Endothelial cell of umbilical vein (primary cell): Measurements from ENCODE around the gene DLG3. TPM values are rescaled to one million over a fixed set of nuclear protein-coding genes. Genes with fewer than 3 reads are reported as not detected.

Source experiments
- BruUV-seq: library from RNA; stranded (reverse); fragments of 400-500 nt; replicated peaks from 2 replicates; lab custom pipeline; 2021; lab: Mats Ljungman, UMichigan
- CTCF ChIA-PET: fragments of 300-600, 350-600 bp; sonication (Branson Sonifier 250); formaldehyde crosslinking; loops from one replicate; lab custom pipeline; 2021; ENCODE audit warnings: antibody characterized with exemption, inconsistent platforms; lab: Charles Lee
- POLR2A ChIA-PET: fragments of 300-600, 350-600 bp; sonication (Branson Sonifier 250); formaldehyde crosslinking; loops from one replicate; lab custom pipeline; 2021; ENCODE audit warnings: antibody characterized with exemption, inconsistent platforms; lab: Charles Lee
- DNase-seq: peaks from one replicate; pipeline ENCODE4 v3.0.0-alpha.2; 2011; ENCODE audit warnings: low read depth, low spot score
- FAIRE-seq: peaks from 2 replicates; lab custom pipeline; 2011; peaks lifted over from hg19 to GRCh38; lab: Jason Lieb, UNC
- H2AFZ ChIP-seq: 2 replicates; pipeline ENCODE4 v1.6.0; 2012; ENCODE audit warnings: low read depth, low read length, control low read depth, inconsistent platforms
- H3K27ac ChIP-seq: 2 replicates; pipeline ENCODE4 v1.5.1; 2011; ENCODE audit warnings: low read depth, mild to moderate bottlenecking, control low read depth, low read length, moderate library complexity; ENCODE audit not compliant: insufficient read depth
- H3K27me3 ChIP-seq, 2 experiments: 2 replicates each; pipeline versions ENCODE4 v1.6.0 to v1.6.1; 2011; ENCODE audit warnings: low read length in 2 of 2, mixed read lengths in 1 of 2; ENCODE audit not compliant: control insufficient read depth in 2 of 2, insufficient read depth in 2 of 2
- H3K36me3 ChIP-seq, 2 experiments: 2 replicates in 1 of 2; 3 replicates in 1 of 2; pipeline ENCODE4 v1.5.1; 2011; ENCODE audit warnings: low read length in 2 of 2, mild to moderate bottlenecking in 1 of 2, moderate library complexity in 1 of 2; ENCODE audit not compliant: control insufficient read depth in 2 of 2, insufficient read depth in 2 of 2; ENCODE audit errors: extremely low read depth in 1 of 2
- H3K4me1 ChIP-seq: 3 replicates; pipeline ENCODE4 v1.5.1; 2011; ENCODE audit warnings: mild to moderate bottlenecking, low read length; ENCODE audit not compliant: control insufficient read depth, insufficient read depth; ENCODE audit errors: extremely low read depth
- H3K4me2 ChIP-seq: 2 replicates; pipeline ENCODE4 v1.6.1; 2011; ENCODE audit warnings: low read length, control low read depth, mixed read lengths; ENCODE audit not compliant: insufficient read depth
- H3K4me3 ChIP-seq, 3 experiments: fragments of 200-600 bp in 1 of 3; sonication (generic), shearing (Covaris generic) in 1 of 3; replicated peaks in 1 of 3; 2 replicates each; pipeline ENCODE4 v1.5.1; 2011 to 2016; ENCODE audit warnings: control low read depth in 3 of 3, low read length in 3 of 3, mild to moderate bottlenecking in 2 of 3, inconsistent platforms in 1 of 3, low read depth in 1 of 3, moderate library complexity in 1 of 3; ENCODE audit not compliant: insufficient read depth in 1 of 3
- H3K79me2 ChIP-seq: 2 replicates; pipeline ENCODE4 v1.6.0; 2012; ENCODE audit warnings: low read length, inconsistent platforms; ENCODE audit not compliant: control insufficient read depth, insufficient read depth
- H3K9ac ChIP-seq: replicated peaks from 2 replicates; pipeline ENCODE3; 2011; ENCODE audit warnings: low read length, control low read depth; ENCODE audit not compliant: insufficient read depth; ENCODE audit errors: extremely low read depth
- H3K9me1 ChIP-seq: replicated peaks from 3 replicates; pipeline ENCODE4 v1.6.0; 2011; ENCODE audit warnings: mild to moderate bottlenecking, low read length; ENCODE audit not compliant: control insufficient read depth, insufficient read depth; ENCODE audit errors: extremely low read depth
- H3K9me3 ChIP-seq: replicated peaks from 2 replicates; pipeline ENCODE4 v1.5.1; 2012; ENCODE audit warnings: low read length, inconsistent platforms; ENCODE audit not compliant: control insufficient read depth, insufficient read depth
- H4K20me1 ChIP-seq: replicated peaks from 2 replicates; pipeline ENCODE3; 2011; ENCODE audit warnings: mild to moderate bottlenecking, low read length; ENCODE audit not compliant: control insufficient read depth, insufficient read depth; ENCODE audit errors: extremely low read depth
- CTCF ChIP-seq, 2 donors: IDR thresholded peaks; 1 replicate in 1 of 2; 2 replicates in 1 of 2; pipeline ENCODE4 v1.5.1; 2011; ENCODE audit warnings: low read length in 2 of 2, mild to moderate bottlenecking in 2 of 2, moderate library complexity in 2 of 2, control low read depth in 1 of 2, inconsistent platforms in 1 of 2, low read depth in 1 of 2; ENCODE audit not compliant: insufficient read depth in 1 of 2; ENCODE audit errors: extremely low read depth in 1 of 2
- EZH2 ChIP-seq: IDR thresholded peaks from 2 replicates; pipeline ENCODE4 v1.6.1; 2012; ENCODE audit warnings: borderline replicate concordance, low read depth, mild to moderate bottlenecking, moderate library complexity, low read length, inconsistent platforms; ENCODE audit not compliant: severe bottlenecking
- FOS ChIP-seq: IDR thresholded peaks from 2 replicates; pipeline ENCODE4 v1.6.1; 2011; ENCODE audit warnings: mild to moderate bottlenecking, low read length, moderate library complexity, borderline replicate concordance; ENCODE audit not compliant: insufficient read depth
- GATA2 ChIP-seq: IDR thresholded peaks from 2 replicates; pipeline ENCODE4 v1.7.0; 2011; ENCODE audit warnings: low read depth, mild to moderate bottlenecking, moderate library complexity, mixed read lengths, low read length; ENCODE audit not compliant: insufficient read length, insufficient read depth
- JUN ChIP-seq: IDR thresholded peaks from 2 replicates; pipeline ENCODE4 v1.6.1; 2011; ENCODE audit warnings: borderline replicate concordance, low read depth; ENCODE audit not compliant: insufficient read length, insufficient read depth
- MAX ChIP-seq: IDR thresholded peaks from 2 replicates; pipeline ENCODE4 v1.6.1; 2011; ENCODE audit not compliant: insufficient read depth, insufficient read length
- MYC ChIP-seq: IDR thresholded peaks from one replicate; pipeline ENCODE4 v1.6.1; 2011; ENCODE audit warnings: mild to moderate bottlenecking, low read depth, low read length
- POLR2A ChIP-seq: IDR thresholded peaks from 2 replicates; pipeline ENCODE4 v1.6.1; 2012; ENCODE audit warnings: low read depth, mild to moderate bottlenecking, control low read depth, low read length
- POLR2AphosphoS5 ChIP-seq: IDR thresholded peaks from 2 replicates; pipeline ENCODE4 v1.6.1; 2012; ENCODE audit warnings: low read depth, mild to moderate bottlenecking, control low read depth, low read length, moderate library complexity; ENCODE audit not compliant: insufficient read depth
- dilution Hi-C: fragments of 300-500 bp; cut with MboI; formaldehyde crosslinking; loops from one replicate; pipeline ENCODE4 v1.15.0; 2019; ENCODE audit warnings: low sequenced_read_pairs; ENCODE audit not compliant: extremely low pct_ligation_motif_present
- intact Hi-C: fragments of 100-400 bp; cut with micrococcal nuclease; formaldehyde crosslinking; loops from one replicate; pipeline ENCODE4 v1.10.0; 2022
- polyA plus RNA-seq, 4 experiments: library from polyadenylated mRNA; depleted of rRNA in 3 of 4; stranded (reverse) in 3 of 4; unstranded in 1 of 4; fragments of >200 nt; gene quantifications; 2 replicates each; pipeline versions ENCODE4 v1.2.1 to v1.2.3, GENCODE V29; 2011 to 2012; ENCODE audit warnings: missing spikeins in 1 of 4
- total RNA-seq: library from RNA; stranded (reverse); gene quantifications from 2 replicates; pipeline ENCODE4 v1.2.3, GENCODE V29; 2021

Gene DLG3
- total and polyA plus RNA-seq, 2 donors (not counting 3 experiments of a cell fraction or from before 2014, with no cell fraction given), result 1.2 to 3.2 TPM

GRCh38 chrX:70552130-70552704, 107.6 kb downstream of the DLG3 start:
- ChIA-PET CTCF (interaction anchor here (3.2 kb wide), 1 partner anchor 98 kb away, joined by 47 read pairs; no protein-coding TSS in a partner anchor), POLR2A (no interaction called here)
- no peaks in the 10 kb centered on the region for H3K36me3 ChIP-seq
- no peak overlapping the region for H2AFZ ChIP-seq
- no peak overlapping the region for H3K4me3 ChIP-seq
- no peaks in the 10 kb centered on the region for H3K27me3 ChIP-seq
- H4K20me1 ChIP-seq, result no peaks in the 10 kb centered on the region
- intact Hi-C loops, result loop anchor here (5.0 kb wide), 1 partner anchor 115 kb away; no protein-coding TSS in a partner anchor
- H3K9ac ChIP-seq, result no peak overlapping the region
- H3K9me3 ChIP-seq, result no peaks in the 10 kb centered on the region
- TF ChIP-seq MYC (no peak), POLR2A (no peak), GATA2 (no peak), MAX (no peak), FOS (no peak), CTCF (IDR thresholded peaks at IDR 0.05; ENCODE audit: extremely low read depth in 1 of 2, insufficient read depth in 1 of 2, low read depth in 1 of 2, low read length in 2 of 2) (no peak), EZH2 (no peak), JUN (no peak), POLR2AphosphoS5 (no peak)
- H3K4me2 ChIP-seq, result no peak overlapping the region
- dilution Hi-C loops, result no loop called here
- H3K79me2 ChIP-seq, result no peaks in the 10 kb centered on the region
- no peaks in the 10 kb centered on the region for H3K9me1 ChIP-seq
- FAIRE-seq, result no peak
- BruUV-seq, result no TSS peak
- H3K27ac ChIP-seq, result no peak overlapping the region
- DNase-seq, result no peak
- H3K4me1 ChIP-seq, result no peaks in the 10 kb centered on the region
